Omental fat pad (tissue), 4 donors: ENCODE data around the gene ACAP2. TPM values are rescaled to one million over a fixed set of nuclear protein-coding genes. Genes with fewer than 3 reads are reported as not detected.

Experiments used
- ATAC-seq: fragments of 150-250 bp; one replicate; pipeline ENCODE4 v1.9.1; 2016; ENCODE audit warnings: mild to moderate bottlenecking, moderate library complexity; ENCODE audit not compliant: low FRiP score
- DNase-seq: peaks from one replicate; pipeline ENCODE4 v3.0.0-alpha.2; 2019; ENCODE audit warnings: low spot score
- total RNA-seq, 4 donors: library from RNA; depleted of rRNA; stranded (reverse); fragments of >200 nt; gene quantifications; one replicate each; pipeline ENCODE4 v1.1.0, GENCODE V29; 2016
- TF ChIP-seq, protein P1 (sequence below), 3 donors: fragments of 450-650 bp; IDR thresholded peaks; one replicate each; pipeline ENCODE4 v1.5.1; 2016 to 2017; ENCODE audit warnings: antibody characterized with exemption in 3 of 3, mild to moderate bottlenecking in 3 of 3, moderate library complexity in 2 of 3

Gene ACAP2
- total RNA-seq, 4 donors from 2014 or later: 41.6 to 76.1 (median 44.5) TPM

DNA sequence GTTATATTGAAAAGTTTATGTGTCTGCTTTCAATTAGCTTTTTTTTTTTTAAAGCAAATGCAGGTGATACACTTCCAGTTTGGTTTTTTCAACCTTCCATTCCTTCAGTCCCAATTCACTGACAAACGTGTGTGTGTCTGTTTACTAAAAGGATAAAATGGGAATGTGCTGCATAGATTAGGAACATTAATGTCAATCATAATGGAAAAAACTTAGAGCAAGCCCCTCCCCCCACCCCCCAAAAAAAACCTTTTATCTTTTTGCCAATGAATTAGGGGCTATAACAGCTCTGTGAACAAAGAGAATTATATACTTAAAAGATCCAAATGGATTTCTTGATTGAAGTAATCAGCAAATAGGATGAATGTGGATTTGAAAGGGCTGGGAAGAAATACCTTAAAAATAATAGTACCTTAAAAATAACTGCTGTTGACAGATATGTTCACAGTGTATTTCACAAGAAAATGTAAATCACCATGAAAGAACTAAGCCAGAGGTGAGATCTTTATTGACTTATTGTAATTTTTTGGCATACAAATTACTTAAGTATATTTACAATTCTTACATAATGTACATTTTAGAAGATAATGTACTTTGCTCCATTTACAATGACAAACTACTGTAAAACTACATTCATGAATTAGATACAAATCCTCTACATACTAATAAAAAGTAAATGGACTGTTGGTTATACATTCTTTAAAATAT lies 168.4 kb downstream of the ACAP2 start:
- no peak for DNase-seq
- ATAC-seq: no peak
- TF ChIP-seq, protein P1, sequence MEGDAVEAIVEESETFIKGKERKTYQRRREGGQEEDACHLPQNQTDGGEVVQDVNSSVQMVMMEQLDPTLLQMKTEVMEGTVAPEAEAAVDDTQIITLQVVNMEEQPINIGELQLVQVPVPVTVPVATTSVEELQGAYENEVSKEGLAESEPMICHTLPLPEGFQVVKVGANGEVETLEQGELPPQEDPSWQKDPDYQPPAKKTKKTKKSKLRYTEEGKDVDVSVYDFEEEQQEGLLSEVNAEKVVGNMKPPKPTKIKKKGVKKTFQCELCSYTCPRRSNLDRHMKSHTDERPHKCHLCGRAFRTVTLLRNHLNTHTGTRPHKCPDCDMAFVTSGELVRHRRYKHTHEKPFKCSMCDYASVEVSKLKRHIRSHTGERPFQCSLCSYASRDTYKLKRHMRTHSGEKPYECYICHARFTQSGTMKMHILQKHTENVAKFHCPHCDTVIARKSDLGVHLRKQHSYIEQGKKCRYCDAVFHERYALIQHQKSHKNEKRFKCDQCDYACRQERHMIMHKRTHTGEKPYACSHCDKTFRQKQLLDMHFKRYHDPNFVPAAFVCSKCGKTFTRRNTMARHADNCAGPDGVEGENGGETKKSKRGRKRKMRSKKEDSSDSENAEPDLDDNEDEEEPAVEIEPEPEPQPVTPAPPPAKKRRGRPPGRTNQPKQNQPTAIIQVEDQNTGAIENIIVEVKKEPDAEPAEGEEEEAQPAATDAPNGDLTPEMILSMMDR (IDR thresholded peaks at IDR 0.05): no peak

GRCh38 chr3:195271410-195272243 lies 171.2 kb downstream of the ACAP2 start:
- ATAC-seq (peak; percentile 89), DNase-seq (peak; percentile 42)
- TF ChIP-seq, protein P1 (IDR thresholded peaks at IDR 0.05): peak in 2 of 3 donors; percentile 55 to 81

DNA sequence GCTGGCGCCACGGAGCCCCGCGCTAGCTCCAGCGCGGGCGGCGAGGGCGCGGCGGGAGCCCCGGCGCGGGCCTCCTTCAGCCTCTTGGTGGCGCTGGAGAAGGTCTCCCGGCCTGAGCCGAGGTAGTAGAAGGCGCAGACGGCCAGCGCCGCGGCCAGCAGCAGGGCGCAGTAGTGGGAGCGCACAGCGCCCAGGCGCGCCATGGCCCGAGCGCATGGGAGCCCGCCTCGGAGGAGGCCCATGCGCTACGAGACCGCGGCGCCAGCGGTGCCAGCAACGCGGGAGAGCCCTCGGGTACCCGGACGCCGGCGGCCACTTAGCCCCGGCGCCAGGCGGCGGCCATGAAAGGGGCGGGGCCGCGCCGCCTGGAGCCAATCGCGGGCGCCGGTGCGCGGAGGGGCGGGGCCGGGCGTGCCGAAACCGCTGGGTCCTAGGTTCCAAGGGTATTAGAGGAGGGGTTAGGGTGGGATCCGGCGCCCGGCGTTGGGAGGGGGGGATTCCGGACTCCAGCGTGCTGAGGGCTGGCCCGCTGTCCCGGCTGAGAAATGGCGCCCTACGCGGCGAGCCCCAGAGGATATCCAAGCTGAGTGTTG lies 171.9 kb downstream of the ACAP2 start, which contains the start of gene XXYLT1:
XXYLT1 (minus strand) TSS at position 343 of the 593 bp plus-strand sequence; CDS start at position 242, 101 bp downstream.
- DNase-seq (peak; percentile 66), ATAC-seq (peak; percentile 96)
- TF ChIP-seq, protein P1 (IDR thresholded peaks at IDR 0.05): no peak

GRCh38 chr3:195270079-195270816 lies 172.6 kb downstream of the ACAP2 start:
- TF ChIP-seq, protein P1 (IDR thresholded peaks at IDR 0.05): no peak
- ATAC-seq: peak; percentile 30
- DNase-seq: no peak

GRCh38 chr3:195269375-195270078 lies 173.3 kb downstream of the ACAP2 start:
- TF ChIP-seq, protein P1 (IDR thresholded peaks at IDR 0.05): no peak
- ATAC-seq (no peak), DNase-seq (no peak)
